ENCODE measurements around the gene TBC1D21. TPM values are rescaled to one million over a fixed set of nuclear protein-coding genes. Genes with fewer than 3 reads are reported as not detected.
A peak's percentile ranks its signal among the peaks of the same experiment; 100 is the strongest.

Gene TBC1D21
- total and polyA plus RNA-seq, 9 donors, result not detected

- intact Hi-C loops (cut with DNase I), result no loop called here
- H3K4me1 ChIP-seq (ENCODE audit: insufficient read depth), result peaks cover 23% of the 10 kb centered on the region
- H3K4me3 ChIP-seq, result peak overlapping the region; percentile 72
- peak overlapping the region; percentile 80 to 87 for H3K27ac ChIP-seq
- DNase-seq, result peak; percentile 56 to 82 (median 68)
- 0 to 1% (median 1%) methylated on average over 22 to 78 of the region's 78 CpGs for WGBS, 3 donors
- H3K27me3 ChIP-seq, result no peaks in the 10 kb centered on the region
- no peaks in the 10 kb centered on the region for H3K36me3 ChIP-seq
- TF ChIP-seq CTCF (IDR thresholded peaks at IDR 0.05) (peak in 2 of 3 donors; percentile 42 to 49), POLR2A (IDR thresholded peaks at IDR 0.05) (no peak), EP300 (IDR thresholded peaks at IDR 0.05) (no peak)
- H3K9me3 ChIP-seq, result no peaks in the 10 kb centered on the region
These were observed 54.3 kb downstream of the TBC1D21 start for GRCh38 chr15:73927476-73928240.

GRCh38 chr15:73928241-73928579 is 54.8 kb downstream of the TBC1D21 start:
- Histone ChIP-seq H3K4me3 (peak overlapping the region; percentile 72), H3K27me3 (no peaks in the 10 kb centered on the region), H3K4me1 (ENCODE audit: insufficient read depth) (peaks cover 17% of the 10 kb centered on the region), H3K27ac (no peak overlapping the region), H3K36me3 (no peaks in the 10 kb centered on the region), H3K9me3 (no peaks in the 10 kb centered on the region)
- 55 to 66% (median 57%) methylated on average over 3 of the region's 3 CpGs for WGBS, 3 donors
- no peak for DNase-seq
- TF ChIP-seq EP300 (IDR thresholded peaks at IDR 0.05) (no peak), CTCF (IDR thresholded peaks at IDR 0.05) (no peak), POLR2A (IDR thresholded peaks at IDR 0.05) (no peak)
- intact Hi-C loops (cut with DNase I), result no loop called here

- Histone ChIP-seq H3K4me1 (ENCODE audit: insufficient read depth) (peaks cover 11% of the 10 kb centered on the region), H3K4me3 (no peak overlapping the region), H3K9me3 (no peaks in the 10 kb centered on the region), H3K36me3 (no peaks in the 10 kb centered on the region), H3K27me3 (no peaks in the 10 kb centered on the region), H3K27ac (no peak overlapping the region)
- WGBS, 3 donors, result 66 to 80% (median 72%) methylated on average over 5 of the region's 5 CpGs
- TF ChIP-seq CTCF (IDR thresholded peaks at IDR 0.05), result no peak
- no peak for TF ChIP-seq POLR2A (IDR thresholded peaks at IDR 0.05)
- no peak for TF ChIP-seq EP300 (IDR thresholded peaks at IDR 0.05)
- intact Hi-C loops (cut with DNase I), result no loop called here
- no peak for DNase-seq
These were observed 55.7 kb downstream of the TBC1D21 start for GRCh38 chr15:73928971-73929627.

- 26 to 34% (median 28%) methylated on average over 8 of the region's 8 CpGs for WGBS, 3 donors
These were observed 57.0 kb downstream of the TBC1D21 start for GRCh38 chr15:73930371-73930770.

More at GRCh38 chr15:73930371-73930770, 57.0 kb downstream of the TBC1D21 start:
- TF ChIP-seq CTCF (IDR thresholded peaks at IDR 0.05), result no peak
- TF ChIP-seq POLR2A (IDR thresholded peaks at IDR 0.05), result no peak
- no peak for TF ChIP-seq EP300 (IDR thresholded peaks at IDR 0.05)
- peak in 3 of 5 donors; percentile 31 to 65 (median 60) for DNase-seq
- Histone ChIP-seq H3K4me1 (ENCODE audit: insufficient read depth) (peaks cover 8% of the 10 kb centered on the region), H3K27me3 (no peaks in the 10 kb centered on the region), H3K4me3 (no peak overlapping the region), H3K27ac (no peak overlapping the region), H3K36me3 (no peaks in the 10 kb centered on the region), H3K9me3 (no peaks in the 10 kb centered on the region)
- intact Hi-C loops (cut with DNase I), result no loop called here

Measured in ovary (tissue), 9 donors.